GM06990 (cell line): Measurements from ENCODE around the gene SLC19A2.

Source experiments
- DNase-seq: peaks from one replicate; pipeline ENCODE4 v3.0.0-alpha.2; 2011; ENCODE audit not compliant: insufficient read length; ENCODE audit errors: extremely low read depth
- H3K27me3 ChIP-seq: replicated peaks from 2 replicates; pipeline ENCODE4 v1.6.0; 2011; ENCODE audit warnings: low read length; ENCODE audit not compliant: control insufficient read depth, insufficient read depth
- H3K36me3 ChIP-seq: 2 replicates; pipeline ENCODE4 v1.5.1; 2011; ENCODE audit warnings: low read length; ENCODE audit not compliant: control insufficient read depth, insufficient read depth
- H3K4me3 ChIP-seq: replicated peaks from 2 replicates; pipeline ENCODE4 v1.5.1; 2011; ENCODE audit warnings: low read depth, mild to moderate bottlenecking, control low read depth, low read length
- TF ChIP-seq, protein P1 (sequence below): IDR thresholded peaks from 2 replicates; pipeline ENCODE4 v1.5.1; 2011; ENCODE audit warnings: low read length, control low read depth, mild to moderate bottlenecking, inconsistent platforms; ENCODE audit not compliant: insufficient read depth, poor library complexity, severe bottlenecking

SLC19A2 gene

DNA sequence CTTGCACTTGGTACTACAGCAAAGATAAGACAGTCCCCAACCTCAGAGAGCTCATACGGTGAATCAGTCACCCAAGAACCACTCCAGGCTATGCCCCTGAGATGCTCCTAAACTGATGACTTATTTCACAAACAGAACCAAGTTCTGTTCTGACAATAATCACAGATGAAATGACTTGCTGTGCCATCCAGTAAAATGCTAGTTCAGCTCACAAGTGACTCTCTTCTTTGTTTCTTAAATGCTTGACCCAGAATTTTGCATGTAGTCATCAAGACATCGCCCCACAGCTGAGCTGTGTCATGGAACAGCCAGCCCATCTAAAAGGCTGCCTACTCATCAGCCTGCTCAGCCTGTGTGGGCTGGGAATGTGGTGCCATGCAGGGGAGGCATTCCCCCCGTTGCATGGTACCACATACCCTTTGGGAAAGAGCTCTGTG, 6.1 kb upstream of the SLC19A2 start:
- Histone ChIP-seq H3K36me3 (no peaks in the 10 kb centered on the region), H3K4me3 (no peak overlapping the region), H3K27me3 (no peaks in the 10 kb centered on the region)
- DNase-seq: peak; percentile 20
- TF ChIP-seq, protein P1, sequence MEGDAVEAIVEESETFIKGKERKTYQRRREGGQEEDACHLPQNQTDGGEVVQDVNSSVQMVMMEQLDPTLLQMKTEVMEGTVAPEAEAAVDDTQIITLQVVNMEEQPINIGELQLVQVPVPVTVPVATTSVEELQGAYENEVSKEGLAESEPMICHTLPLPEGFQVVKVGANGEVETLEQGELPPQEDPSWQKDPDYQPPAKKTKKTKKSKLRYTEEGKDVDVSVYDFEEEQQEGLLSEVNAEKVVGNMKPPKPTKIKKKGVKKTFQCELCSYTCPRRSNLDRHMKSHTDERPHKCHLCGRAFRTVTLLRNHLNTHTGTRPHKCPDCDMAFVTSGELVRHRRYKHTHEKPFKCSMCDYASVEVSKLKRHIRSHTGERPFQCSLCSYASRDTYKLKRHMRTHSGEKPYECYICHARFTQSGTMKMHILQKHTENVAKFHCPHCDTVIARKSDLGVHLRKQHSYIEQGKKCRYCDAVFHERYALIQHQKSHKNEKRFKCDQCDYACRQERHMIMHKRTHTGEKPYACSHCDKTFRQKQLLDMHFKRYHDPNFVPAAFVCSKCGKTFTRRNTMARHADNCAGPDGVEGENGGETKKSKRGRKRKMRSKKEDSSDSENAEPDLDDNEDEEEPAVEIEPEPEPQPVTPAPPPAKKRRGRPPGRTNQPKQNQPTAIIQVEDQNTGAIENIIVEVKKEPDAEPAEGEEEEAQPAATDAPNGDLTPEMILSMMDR: no peak

DNA sequence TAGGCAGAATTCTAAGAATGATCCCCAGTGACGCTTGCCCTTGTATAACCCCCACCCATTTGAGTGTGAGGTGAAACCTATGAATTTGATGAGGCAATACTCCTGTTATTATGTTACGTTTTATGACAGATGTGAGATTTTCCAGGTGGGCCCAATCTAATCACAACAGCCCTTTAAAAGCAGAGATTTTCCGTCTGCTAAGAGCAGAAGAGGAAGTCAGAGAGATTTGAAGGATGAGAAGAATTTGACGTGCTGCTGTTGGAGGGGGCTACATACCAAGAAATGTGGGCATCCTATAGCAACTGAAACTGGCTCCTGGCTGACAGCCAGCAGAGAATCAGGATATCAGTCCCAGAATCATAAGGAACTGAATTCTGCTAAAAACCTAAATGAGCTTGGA, 2.4 kb upstream of the SLC19A2 start:
- no peaks in the 10 kb centered on the region for H3K27me3 ChIP-seq
- no peak for DNase-seq
- TF ChIP-seq, protein P1: no peak
- H3K4me3 ChIP-seq: no peak overlapping the region
- no peaks in the 10 kb centered on the region for H3K36me3 ChIP-seq

DNA sequence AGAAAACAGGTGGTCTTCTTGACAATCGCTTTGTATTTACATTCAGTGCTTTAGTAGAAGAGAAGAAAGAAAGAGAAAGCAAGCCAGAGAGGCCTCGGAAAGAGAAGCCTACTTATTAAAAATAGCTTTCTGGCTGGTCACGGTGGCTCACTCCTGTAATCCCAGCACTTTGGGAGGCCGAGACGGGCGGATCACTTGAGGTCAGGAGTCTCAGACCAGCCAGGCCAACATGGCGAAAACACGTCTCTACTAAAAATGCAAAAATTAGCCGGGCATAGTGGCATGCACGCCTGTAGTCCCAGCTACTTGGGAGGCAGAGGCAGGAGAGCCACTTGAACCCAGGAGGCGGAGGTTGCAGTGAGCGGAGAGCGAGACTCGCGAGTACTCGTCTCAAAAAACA, 1.8 kb upstream of the SLC19A2 start:
- H3K27me3 ChIP-seq: no peaks in the 10 kb centered on the region
- no peak overlapping the region for H3K4me3 ChIP-seq
- no peaks in the 10 kb centered on the region for H3K36me3 ChIP-seq
- TF ChIP-seq, protein P1: no peak
- DNase-seq: no peak

DNA sequence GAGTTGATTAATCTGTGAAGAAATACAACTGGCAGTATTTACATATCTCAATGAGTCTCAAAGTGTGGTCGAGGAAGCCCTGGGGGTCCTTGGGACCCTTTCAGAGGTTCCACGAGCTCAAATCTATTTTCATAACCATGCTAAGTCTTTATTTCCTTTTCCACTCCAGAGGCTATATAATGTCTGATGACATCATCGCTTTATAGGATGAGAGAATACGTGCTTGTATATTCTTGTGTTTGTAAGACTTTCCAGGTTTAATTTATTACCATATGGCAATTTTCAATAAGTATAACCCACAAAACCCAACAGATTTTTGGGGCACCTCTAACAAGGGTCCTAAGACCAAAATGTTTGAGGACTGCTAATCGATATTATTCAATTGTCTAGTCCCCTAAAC, 1.4 kb upstream of the SLC19A2 start:
- Histone ChIP-seq H3K36me3 (no peaks in the 10 kb centered on the region), H3K4me3 (no peak overlapping the region), H3K27me3 (no peaks in the 10 kb centered on the region)
- TF ChIP-seq, protein P1: no peak
- DNase-seq: no peak

DNA sequence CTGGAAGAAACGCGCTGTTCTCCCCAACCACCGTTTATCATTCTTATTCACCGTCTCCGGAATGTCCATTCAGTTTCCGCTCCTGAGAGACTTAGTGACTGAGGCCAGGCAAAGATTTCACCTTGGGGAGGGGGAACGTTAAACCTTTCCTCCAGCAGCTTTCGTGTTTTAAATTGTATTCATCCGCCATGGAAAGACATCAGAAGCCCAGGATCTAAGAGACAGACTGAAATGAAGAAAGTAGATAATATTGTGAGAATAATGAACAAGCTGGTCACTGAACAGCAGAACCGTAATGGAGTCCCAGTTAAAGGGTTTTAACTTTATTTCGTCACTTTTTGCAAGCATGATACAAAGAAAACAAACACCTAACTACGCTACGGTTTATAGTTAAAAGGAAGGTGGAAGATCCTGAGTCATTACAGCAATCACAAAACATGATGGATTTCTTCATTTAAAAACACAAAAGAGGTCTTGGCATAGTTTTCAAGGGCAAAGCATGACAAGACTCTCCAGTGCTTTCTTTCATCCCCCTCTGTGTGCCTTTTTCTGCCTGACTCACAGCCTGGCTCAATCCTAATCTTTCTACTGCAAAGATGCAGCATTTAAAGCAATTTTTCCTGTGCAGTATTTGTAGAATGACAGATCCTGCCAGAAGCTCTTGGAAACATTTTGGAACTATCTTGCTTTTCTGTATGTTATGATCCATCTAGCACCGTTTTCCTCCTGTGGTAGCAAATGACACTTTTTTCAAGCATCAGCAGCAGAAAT, 722 bp upstream of the SLC19A2 start:
- H3K4me3 ChIP-seq: peak overlapping the region; percentile 86
- no peak for DNase-seq
- H3K27me3 ChIP-seq: no peaks in the 10 kb centered on the region
- TF ChIP-seq, protein P1: no peak
- no peaks in the 10 kb centered on the region for H3K36me3 ChIP-seq
